Hematopoietic multipotent progenitor cell treated with erythropoietin and hydrocortisone succinate and interleukin-3 and kit ligand, for 17 days (in vitro differentiated cells): ENCODE measurements around the gene COL4A2.
A peak's percentile ranks its signal among the peaks of the same experiment; 100 is the strongest.

Source experiments
- DNase-seq: peaks from one replicate; pipeline ENCODE4 v3.0.0-alpha.2; 2015; ENCODE audit warnings: low spot score

COL4A2 gene

DNA sequence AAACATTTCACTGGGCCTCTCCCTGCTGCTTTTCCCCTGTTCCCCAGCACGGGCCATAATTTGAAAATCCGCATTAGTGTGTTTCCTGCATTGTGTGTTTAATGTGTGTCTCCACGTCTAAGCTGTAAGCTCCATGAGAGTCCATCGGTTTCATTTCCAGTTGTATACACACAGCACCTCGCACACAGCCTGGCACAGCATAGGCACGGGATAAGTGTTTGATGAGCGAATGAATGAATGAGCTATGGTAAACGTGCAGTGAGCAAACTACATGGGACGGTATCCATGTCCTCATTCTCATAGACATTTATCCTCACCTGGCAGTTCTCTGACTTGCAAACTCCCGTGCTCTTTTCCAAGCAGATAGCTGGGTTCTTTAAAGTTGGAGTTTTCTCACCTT lies 148.4 kb downstream of the COL4A2 start:
- no peak for DNase-seq

DNA sequence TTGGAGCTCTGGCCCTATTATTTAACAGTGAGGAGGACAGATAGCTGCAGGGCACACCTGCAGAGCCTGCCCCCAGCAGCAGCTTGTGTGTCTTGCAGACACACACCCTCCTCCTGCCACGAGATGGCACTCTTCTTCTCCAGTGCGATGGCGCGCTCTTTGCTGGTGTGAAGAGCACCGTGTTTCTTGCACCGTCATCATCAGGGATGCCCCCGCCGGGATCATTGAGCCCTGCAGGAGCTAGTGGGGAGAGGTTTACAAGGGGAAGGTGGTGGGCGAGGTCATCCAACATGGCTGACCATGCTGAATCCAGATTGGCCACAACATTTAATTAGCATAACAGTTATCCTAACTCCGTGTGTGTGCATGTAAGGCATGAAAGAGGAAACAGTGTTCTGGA lies 148.9 kb downstream of the COL4A2 start:
- DNase-seq: peak; percentile 19

DNA sequence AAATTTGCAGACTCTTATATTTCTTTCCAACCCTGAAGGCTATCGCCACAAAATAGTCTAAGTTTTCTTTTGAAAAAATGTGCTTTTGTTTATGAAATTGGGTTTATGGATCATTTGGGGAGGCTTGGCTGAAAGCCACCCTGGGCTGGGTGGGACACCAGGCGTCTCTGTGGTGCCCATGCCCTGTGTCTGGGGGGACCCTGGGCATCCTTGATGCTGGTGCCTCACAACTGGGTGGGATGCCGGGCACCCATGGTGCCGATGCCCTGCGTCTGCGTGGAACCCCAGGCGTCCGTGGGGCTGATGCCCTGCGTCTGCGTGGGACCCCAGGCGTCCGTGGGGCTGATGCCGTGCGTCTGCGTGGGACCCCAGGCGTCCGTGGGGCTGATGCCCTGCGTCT lies 149.5 kb downstream of the COL4A2 start:
- DNase-seq: no peak

GRCh38 chr13:110457361-110457760 lies 150.3 kb downstream of the COL4A2 start:
- no peak for DNase-seq

GRCh38 chr13:110458017-110458416 lies 150.9 kb downstream of the COL4A2 start:
- DNase-seq: no peak

- DNase-seq: no peak
These were observed 151.7 kb downstream of the COL4A2 start for GRCh38 chr13:110458594-110459365.

DNA sequence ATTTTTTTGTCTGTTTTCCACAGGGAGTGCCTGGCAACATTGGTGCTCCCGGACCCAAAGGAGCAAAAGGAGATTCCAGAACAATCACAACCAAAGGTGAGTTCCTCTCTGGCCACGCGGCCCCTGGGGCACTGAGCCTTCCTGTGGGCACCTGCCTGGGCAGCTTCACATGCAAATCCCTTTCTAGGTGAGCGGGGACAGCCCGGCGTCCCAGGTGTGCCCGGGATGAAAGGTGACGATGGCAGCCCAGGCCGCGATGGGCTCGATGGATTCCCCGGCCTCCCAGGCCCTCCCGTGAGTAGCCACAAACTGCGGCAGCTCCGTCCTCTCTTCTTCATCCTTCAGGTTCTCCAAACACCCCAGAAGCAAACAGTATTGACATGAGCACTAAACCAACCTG lies 155.0 kb downstream of the COL4A2 start:
- DNase-seq: no peak

GRCh38 chr13:110463156-110463555 lies 156.1 kb downstream of the COL4A2 start:
- no peak for DNase-seq

DNA sequence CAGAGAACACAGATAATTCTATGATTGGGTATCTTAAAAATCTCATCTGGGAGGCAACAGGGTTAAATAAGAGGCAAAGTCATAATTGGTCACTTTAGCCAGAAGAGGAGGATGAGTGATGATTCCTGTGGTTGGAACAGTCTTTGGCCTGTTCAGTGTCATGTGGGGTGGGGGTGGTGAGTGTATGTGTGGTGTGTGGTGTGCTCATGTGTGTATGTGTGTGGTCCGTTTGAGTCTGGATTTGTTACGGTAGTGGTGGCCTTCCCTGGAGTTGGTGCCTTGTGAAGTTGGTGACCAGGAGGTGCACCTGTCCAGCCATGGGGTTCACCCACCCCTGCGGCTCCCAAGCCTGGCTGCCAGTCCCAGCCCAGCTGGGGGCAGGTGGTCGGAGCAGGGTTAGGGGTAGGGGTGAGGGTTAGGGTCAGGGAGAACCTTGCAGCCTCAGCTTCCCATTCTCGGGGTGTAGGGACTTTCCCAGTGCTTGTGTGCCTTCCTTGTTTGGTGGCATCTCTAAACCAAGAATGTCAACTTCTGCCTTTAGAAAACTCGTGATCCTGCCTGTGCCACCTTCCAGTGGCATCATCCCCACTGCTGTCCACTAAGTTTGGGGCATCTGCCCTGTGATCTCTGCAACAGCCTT lies 156.9 kb downstream of the COL4A2 start:
- no peak for DNase-seq

DNA sequence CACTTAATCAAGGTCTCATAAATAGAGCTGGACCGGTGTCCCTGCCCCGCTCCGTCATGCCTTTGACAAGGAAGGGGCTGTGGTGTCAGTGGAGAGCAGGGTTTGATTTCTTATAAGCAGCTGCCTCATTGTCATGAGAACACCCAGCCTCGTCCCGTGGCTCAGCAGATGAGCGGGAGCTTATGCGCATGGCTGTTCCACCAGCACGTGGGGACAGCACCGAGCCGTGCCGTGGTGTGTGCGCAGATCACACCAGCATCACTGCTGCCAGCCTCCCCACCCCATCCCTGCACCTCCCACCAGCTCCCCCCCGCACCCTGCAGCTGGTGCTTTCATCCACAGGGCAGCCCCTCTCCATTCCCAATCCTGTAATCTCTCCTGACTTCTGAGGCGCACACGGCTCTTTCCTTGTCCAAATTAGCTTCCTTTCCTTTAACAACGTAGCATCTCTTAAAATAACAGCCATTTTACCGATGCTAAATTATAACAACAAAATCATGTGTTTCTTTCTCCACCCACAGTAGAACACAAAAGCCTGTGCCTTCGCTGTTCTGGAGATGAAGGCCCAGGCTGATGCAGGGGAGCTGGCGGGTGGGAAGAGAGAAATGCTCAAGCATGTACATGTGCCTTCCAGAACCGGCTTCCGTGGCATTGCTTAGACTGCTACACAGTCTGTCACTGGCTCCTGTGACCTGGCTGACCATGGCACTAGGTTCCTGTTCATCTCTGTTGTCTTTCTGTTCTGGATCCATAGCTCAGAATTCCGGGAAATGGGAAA lies 157.7 kb downstream of the COL4A2 start:
- DNase-seq: no peak

GRCh38 chr13:110465696-110466095 lies 158.6 kb downstream of the COL4A2 start:
- no peak for DNase-seq

GRCh38 chr13:110466266-110466915 lies 159.3 kb downstream of the COL4A2 start:
- no peak for DNase-seq

- DNase-seq: no peak
These were observed 160.5 kb downstream of the COL4A2 start for GRCh38 chr13:110467516-110468110.

DNA sequence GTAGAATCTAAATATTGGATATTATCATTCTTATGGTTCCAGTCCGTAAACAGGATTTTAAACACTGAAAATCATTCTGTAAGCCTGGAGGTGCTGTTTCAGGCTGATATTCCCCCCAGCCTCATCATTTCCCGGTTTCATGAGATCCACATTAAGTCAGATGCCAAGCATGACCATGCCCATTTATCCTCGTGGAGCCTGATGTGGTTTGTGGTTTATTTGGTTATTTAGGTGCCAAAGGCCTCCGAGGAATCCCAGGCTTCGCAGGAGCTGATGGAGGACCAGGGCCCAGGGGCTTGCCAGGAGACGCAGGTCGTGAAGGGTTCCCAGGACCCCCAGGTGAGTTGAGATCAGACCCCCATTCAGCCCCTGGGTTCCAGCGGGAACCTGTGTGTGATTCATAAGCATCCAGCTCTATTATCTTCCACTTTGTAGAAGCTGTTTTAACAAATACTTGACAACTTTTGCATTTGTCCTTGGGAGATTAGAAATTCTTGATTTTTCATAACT lies 162.0 kb downstream of the COL4A2 start:
- DNase-seq: no peak

DNA sequence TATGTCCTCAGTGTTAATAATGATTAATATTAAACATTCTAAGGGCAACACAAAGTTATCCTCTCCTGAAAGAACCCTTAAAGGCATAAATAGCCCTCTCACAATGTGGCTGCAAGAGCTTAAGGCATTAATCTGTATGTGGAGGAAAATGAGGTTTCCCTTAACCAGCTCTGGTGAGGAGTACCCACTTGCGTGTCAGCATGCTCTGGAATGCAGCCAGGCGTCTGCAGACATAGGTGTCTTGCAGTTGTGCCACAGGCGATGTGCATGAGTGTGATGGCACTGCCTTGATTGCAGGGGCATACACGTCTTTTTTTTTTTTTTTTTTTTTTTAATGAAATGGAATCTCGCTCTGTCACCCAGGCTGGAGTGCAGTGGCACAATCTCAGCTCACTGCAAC lies 162.5 kb downstream of the COL4A2 start:
- DNase-seq: no peak

DNA sequence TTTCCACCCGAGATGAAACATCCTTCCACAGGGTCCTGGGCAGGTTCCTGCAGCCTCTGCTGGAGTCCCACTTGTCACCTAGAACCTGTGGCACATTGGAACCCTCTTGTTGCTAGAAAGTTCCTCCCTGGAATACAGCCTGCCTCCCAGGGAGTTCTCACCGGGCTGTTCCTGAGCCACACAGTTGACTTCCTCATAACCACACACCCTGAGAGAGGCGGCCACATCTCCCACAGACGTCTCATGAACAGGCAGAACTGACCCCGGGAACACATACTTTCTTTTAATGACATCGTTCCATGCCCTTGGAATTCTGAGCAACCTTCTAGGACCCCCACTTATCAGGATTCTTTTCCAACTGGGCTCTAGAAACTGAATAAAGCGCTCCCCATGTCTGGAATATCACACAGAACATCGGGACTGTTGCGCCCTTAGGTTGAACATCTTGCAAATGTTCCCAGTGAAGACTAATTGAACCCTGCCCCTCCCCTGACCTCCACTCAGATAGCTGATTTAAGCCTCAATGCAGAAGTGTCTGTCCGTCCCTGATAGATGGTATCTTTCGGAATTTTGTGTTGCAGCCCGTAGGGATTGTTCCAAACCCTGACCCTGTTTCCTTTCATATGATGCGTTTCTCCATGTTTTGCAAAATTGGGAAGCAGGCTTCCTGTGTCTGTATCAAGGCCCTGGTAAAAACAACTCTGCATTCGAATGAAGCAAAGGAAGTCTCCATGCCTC lies 163.4 kb downstream of the COL4A2 start:
- DNase-seq: no peak

- DNase-seq: no peak
These were observed 164.2 kb downstream of the COL4A2 start for GRCh38 chr13:110471156-110471832.

- no peak for DNase-seq
These were observed 164.7 kb downstream of the COL4A2 start for GRCh38 chr13:110471833-110472162.

DNA sequence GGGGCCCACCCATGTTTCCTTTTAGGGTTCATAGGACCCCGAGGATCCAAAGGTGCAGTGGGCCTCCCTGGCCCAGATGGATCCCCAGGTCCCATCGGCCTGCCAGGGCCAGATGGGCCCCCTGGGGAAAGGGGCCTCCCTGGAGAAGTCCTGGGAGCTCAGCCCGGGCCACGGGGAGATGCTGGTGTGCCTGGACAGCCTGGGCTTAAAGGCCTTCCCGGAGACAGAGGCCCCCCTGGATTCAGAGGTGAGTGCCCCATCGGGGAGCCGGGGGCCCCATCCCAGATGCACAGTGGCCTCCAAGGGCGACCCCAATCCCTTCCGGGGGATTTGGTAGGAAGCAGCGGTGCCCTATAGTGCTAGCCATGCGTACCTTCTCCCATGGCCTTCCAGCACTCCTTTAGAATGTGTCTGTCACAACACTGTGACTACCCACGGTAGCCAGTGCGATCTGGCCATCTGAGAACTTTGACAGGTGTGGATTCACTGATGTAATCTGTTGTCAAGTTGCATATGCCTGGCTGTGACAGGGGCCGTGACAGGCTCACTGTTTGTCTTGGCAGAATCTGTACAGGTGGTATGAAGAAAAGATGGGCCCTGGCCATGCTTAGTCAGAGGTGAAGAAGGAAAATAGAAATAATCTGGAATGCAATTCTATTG lies 165.9 kb downstream of the COL4A2 start:
- no peak for DNase-seq

GRCh38 chr13:110474713-110475112 lies 167.6 kb downstream of the COL4A2 start:
- no peak for DNase-seq
